Kidney epithelial cell (primary cell): ENCODE results near the gene NFIA. TPM values are rescaled to one million over a fixed set of nuclear protein-coding genes. Genes with fewer than 3 reads are reported as not detected.

Experiments used
- DNase-seq: peaks from one replicate; pipeline ENCODE4 v3.0.0-alpha.2; 2010; ENCODE audit warnings: low read depth
- H3K27me3 ChIP-seq: 2 replicates; pipeline ENCODE4 v1.6.0; 2011; ENCODE audit warnings: low read length; ENCODE audit not compliant: control insufficient read depth, insufficient read depth
- H3K36me3 ChIP-seq: 2 replicates; pipeline ENCODE4 v1.5.1; 2011; ENCODE audit warnings: low read length; ENCODE audit not compliant: control insufficient read depth, insufficient read depth
- H3K4me3 ChIP-seq: 2 replicates; pipeline ENCODE4 v1.5.1; 2011; ENCODE audit warnings: low read depth, mild to moderate bottlenecking, control low read depth, low read length
- total RNA-seq: library from RNA; depleted of rRNA; stranded (reverse); fragments of >200 nt; gene quantifications from 2 replicates; pipeline ENCODE4 v1.2.3, GENCODE V29; 2015
- TF ChIP-seq, protein P1 (sequence below): IDR thresholded peaks from 2 replicates; pipeline ENCODE4 v1.5.1; 2011; ENCODE audit warnings: mild to moderate bottlenecking, moderate library complexity, low read length, control low read depth, inconsistent platforms; ENCODE audit not compliant: insufficient read depth, poor library complexity, severe bottlenecking

Gene NFIA
- total RNA-seq, 1 donor from 2014 or later = 3.5 TPM

DNA sequence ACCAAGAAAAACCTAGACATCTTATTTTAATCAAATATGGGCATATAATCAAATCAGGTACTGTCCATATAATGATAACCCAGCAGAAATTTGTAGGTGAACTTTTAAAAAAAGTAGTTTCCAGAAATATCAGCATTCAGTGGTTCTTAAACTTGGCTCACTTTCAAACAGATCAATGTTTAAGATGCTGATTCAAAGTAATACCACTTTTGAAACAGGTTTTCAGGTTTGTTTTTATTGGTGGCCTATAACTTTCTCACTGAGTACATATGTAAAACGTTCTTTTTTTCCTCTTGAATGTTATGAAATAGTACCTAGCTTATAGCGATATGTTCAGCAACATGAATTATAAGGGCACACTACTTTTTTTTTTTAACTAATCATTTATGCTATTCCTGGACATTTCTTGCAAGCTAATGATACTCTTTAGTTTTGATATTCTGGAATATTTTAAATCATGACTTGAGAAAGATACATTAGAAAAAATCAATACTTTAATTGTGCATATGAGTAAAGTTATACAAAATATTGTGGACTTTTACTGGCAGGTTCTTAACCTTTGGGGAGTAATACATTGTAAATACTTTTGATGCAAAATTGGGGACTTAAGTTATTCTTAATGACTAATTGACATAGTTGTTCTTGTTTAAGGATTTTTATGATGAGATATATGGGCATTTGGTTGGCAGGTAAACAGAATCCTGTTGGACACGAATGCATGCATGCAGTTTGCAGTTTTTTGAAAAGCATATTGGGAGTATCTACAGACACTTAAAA is 3.0 kb downstream of the NFIA start:
- no peak overlapping the region for H3K4me3 ChIP-seq
- TF ChIP-seq, protein P1, sequence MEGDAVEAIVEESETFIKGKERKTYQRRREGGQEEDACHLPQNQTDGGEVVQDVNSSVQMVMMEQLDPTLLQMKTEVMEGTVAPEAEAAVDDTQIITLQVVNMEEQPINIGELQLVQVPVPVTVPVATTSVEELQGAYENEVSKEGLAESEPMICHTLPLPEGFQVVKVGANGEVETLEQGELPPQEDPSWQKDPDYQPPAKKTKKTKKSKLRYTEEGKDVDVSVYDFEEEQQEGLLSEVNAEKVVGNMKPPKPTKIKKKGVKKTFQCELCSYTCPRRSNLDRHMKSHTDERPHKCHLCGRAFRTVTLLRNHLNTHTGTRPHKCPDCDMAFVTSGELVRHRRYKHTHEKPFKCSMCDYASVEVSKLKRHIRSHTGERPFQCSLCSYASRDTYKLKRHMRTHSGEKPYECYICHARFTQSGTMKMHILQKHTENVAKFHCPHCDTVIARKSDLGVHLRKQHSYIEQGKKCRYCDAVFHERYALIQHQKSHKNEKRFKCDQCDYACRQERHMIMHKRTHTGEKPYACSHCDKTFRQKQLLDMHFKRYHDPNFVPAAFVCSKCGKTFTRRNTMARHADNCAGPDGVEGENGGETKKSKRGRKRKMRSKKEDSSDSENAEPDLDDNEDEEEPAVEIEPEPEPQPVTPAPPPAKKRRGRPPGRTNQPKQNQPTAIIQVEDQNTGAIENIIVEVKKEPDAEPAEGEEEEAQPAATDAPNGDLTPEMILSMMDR = no peak

DNA sequence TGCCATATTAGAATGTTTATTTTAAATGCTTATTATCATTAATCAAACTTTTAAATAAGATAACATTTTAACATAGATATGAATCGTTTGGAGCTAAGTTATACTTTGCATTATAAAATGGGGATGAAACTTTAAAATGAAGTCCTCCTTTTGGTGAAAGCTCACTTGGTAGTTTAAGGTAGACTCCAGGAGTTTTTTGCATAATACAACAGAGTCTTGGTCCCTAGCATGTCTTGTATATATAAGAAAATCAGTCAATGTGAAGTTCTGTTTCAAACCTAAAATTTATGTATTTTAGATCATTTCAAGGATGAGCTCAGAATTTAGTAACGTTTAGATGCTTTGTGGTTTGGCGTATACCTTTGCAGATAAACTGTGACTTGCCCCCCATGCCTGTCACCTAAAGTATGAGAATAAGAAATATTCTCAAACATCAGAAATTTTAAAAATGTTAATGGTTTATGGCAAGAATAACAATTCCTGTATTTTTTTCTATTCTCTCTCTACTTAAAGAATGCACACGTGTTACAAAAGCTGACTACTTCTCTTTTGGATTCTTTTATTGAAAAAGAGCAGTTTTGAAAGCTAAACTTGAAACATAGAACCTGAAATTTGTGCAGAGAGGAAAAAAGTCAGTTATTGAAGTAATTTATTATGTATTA is 3.8 kb downstream of the NFIA start:
- TF ChIP-seq, protein P1 = no peak
- DNase-seq = no peak
- Histone ChIP-seq H3K4me3 (no peak overlapping the region), H3K27me3 (no peaks in the 10 kb centered on the region), H3K36me3 (peaks cover 1% of the 10 kb centered on the region)

More for the DNA sequence above, 3.0 kb downstream of the NFIA start:
- H3K36me3 ChIP-seq = peaks cover 1% of the 10 kb centered on the region
- no peak for DNase-seq
- H3K27me3 ChIP-seq = no peaks in the 10 kb centered on the region

DNA sequence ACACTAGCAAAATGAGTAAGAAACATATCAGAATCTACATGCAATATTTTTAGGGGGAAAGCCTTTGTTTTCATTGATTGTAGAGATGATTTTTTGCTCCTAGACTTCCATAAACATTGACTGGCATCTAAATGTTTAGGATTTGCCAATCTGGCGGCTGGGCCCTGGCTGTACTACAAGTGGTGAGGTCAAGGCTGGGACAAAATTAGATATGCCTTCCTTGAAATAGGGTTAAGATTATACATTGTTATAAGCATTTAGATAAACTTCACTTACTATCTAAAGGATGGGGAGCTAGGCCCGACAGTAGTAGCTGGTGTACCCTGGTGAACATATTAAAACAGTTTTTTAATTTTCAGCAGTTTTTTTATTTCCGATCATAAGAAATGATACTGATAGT is 5.2 kb downstream of the NFIA start:
- no peaks in the 10 kb centered on the region for H3K27me3 ChIP-seq
- TF ChIP-seq, protein P1 = no peak
- no peak for DNase-seq
- no peak overlapping the region for H3K4me3 ChIP-seq
- peaks cover 1% of the 10 kb centered on the region for H3K36me3 ChIP-seq

DNA sequence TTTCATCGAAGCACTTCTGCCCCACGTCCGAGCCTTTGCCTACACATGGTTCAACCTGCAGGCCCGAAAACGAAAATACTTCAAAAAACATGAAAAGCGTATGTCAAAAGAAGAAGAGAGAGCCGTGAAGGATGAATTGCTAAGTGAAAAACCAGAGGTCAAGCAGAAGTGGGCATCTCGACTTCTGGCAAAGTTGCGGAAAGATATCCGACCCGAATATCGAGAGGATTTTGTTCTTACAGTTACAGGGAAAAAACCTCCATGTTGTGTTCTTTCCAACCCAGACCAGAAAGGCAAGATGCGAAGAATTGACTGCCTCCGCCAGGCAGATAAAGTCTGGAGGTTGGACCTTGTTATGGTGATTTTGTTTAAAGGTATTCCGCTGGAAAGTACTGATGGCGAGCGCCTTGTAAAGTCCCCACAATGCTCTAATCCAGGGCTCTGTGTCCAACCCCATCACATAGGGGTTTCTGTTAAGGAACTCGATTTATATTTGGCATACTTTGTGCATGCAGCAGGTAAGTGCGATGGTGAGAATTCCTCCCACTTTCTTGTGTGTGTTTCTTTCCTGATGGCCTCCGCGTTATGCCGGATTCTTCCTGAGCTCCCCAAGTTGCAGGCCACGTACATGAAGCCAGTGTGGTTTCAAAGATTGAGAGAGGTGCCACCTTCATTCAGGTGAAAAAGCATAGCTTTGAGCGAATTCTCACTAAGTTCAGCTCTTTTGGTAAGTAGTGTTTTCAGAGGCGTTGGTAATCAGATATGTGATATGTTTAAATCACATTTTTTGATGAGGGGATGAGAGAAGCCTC is 6.0 kb downstream of the NFIA start:
- Histone ChIP-seq H3K27me3 (no peaks in the 10 kb centered on the region), H3K36me3 (peaks cover 1% of the 10 kb centered on the region), H3K4me3 (no peak overlapping the region)
- TF ChIP-seq, protein P1 = no peak
- no peak for DNase-seq

DNA sequence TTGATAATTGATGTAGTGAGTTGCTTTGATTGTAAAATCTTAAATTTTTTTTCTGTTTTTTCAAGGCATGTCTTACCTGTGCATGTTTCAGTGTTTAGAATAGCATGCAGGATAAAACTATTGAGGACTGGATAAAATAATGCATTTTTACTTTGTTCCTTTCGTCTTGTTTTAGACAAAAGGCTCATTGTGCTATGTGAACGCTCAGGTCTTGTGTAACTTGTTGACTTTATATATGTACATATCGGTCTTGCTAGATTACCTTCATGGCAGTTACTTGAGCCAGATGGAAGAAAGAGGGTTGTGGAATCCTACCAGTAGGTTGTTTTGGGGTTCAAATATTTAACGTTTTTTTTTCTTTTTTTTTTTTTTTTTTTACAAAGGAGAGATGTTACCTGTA is 7.0 kb downstream of the NFIA start:
- H3K36me3 ChIP-seq = peaks cover 1% of the 10 kb centered on the region
- no peak for DNase-seq
- H3K4me3 ChIP-seq = no peak overlapping the region
- H3K27me3 ChIP-seq = no peaks in the 10 kb centered on the region
- TF ChIP-seq, protein P1 = no peak
